ENCODE measurements around the gene HLA-DOA.

- TF ChIP-seq CTCF (tag by site-specific recombination; IDR thresholded peaks at IDR 0.05) (no peak), REST (tag by site-specific recombination; IDR thresholded peaks at IDR 0.05) (no peak), ZBTB11 (tag by site-specific recombination; conservative IDR thresholded peaks at IDR 0.05; ENCODE audit: low read depth) (no peak), ZNF558 (tag by site-specific recombination; IDR thresholded peaks at IDR 0.05) (no peak), ZFHX2 (tag by site-specific recombination; conservative IDR thresholded peaks at IDR 0.05) (no peak)
These were observed 25.3 kb downstream of the HLA-DOA start for GRCh38 chr6:32983964-32984621.
